ENCODE data around the gene CDKN1A. TPM values are rescaled to one million over a fixed set of nuclear protein-coding genes. Genes with fewer than 3 reads are reported as not detected.

Gene CDKN1A
- total RNA-seq, 1 donor from 2014 or later, result 201 TPM

DNA sequence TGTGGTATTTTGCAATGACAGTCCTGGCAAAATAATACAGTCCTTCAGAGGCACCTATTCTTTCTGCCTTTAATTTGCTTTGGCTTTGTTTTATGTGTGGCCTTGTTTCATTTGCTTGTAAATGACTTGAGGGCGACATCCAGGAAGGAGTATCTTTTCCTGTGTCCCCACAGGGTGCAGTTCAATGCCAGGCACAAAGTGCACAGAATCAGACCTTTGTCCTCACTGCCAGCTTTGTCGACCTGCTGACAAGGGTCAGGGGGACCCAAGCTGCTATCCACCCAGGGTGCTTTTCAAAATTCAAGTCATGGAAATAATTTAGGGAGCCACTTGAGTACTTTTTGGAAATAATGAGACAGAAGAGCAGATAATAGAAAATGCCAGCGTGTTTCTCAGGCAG is 37.0 kb upstream of the CDKN1A start:
- DNase-seq (ENCODE audit: extremely low spot score, unreplicated experiment), result no peak
- Mint-ChIP-seq H3K36me3 (ENCODE audit: unreplicated experiment) (no peaks in the 10 kb centered on the region), H3K9me3 (ENCODE audit: unreplicated experiment) (no peaks in the 10 kb centered on the region), H3K4me3 (ENCODE audit: unreplicated experiment) (no peak overlapping the region), H3K4me1 (ENCODE audit: unreplicated experiment) (peaks cover 21% of the 10 kb centered on the region), H3K27me3 (ENCODE audit: unreplicated experiment) (no peaks in the 10 kb centered on the region), H3K27ac (ENCODE audit: unreplicated experiment) (no peak overlapping the region)
- TF ChIP-seq, protein P1, sequence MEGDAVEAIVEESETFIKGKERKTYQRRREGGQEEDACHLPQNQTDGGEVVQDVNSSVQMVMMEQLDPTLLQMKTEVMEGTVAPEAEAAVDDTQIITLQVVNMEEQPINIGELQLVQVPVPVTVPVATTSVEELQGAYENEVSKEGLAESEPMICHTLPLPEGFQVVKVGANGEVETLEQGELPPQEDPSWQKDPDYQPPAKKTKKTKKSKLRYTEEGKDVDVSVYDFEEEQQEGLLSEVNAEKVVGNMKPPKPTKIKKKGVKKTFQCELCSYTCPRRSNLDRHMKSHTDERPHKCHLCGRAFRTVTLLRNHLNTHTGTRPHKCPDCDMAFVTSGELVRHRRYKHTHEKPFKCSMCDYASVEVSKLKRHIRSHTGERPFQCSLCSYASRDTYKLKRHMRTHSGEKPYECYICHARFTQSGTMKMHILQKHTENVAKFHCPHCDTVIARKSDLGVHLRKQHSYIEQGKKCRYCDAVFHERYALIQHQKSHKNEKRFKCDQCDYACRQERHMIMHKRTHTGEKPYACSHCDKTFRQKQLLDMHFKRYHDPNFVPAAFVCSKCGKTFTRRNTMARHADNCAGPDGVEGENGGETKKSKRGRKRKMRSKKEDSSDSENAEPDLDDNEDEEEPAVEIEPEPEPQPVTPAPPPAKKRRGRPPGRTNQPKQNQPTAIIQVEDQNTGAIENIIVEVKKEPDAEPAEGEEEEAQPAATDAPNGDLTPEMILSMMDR (IDR thresholded peaks at IDR 0.05), result no peak

DNA sequence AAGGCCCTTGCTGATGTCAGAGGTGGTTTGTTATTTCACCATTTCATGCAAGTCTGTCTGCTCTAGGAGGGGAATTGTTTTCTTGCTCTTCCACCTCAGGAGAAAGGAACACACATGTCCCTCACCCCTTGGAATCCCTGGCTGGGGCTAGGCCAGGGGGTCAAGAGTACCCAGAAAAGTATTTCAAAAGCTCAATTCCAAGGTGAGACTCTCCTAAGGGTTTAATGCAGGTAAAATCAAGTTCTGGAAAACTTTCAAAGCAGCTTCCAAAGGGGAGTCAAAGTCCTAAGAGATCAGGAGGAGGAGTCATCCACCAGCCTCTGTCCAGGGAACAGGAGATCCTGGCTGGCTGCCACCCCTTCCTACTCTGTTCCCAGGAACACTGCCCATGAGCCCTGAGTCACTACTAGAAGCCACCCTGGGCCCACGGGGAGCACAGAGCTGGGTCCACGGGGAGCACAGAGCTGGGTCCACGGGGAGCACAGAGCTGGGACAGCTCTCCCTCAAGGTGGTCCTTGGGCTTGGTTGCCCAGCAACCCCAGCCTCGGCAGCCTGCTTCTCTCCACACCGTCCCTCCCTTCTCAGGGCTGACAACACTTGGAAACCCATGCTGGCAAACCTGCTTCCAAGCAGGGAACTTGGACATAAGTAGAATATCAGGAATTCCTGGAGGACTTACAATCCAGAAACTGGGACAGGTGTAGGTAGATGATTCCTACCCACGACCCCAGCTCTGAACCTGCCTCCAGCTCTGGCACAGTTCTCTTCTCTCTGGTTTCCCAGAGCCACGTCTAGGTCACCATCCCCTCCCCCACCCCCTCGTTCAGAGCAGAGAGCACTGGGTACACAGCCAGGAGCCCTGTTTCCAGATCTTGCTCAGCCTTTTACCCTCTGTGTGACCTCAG is 35.3 kb upstream of the CDKN1A start:
- Mint-ChIP-seq H3K4me3 (ENCODE audit: unreplicated experiment) (no peak overlapping the region), H3K4me1 (ENCODE audit: unreplicated experiment) (peaks cover 21% of the 10 kb centered on the region), H3K27me3 (ENCODE audit: unreplicated experiment) (no peaks in the 10 kb centered on the region), H3K36me3 (ENCODE audit: unreplicated experiment) (no peaks in the 10 kb centered on the region), H3K9me3 (ENCODE audit: unreplicated experiment) (no peaks in the 10 kb centered on the region), H3K27ac (ENCODE audit: unreplicated experiment) (no peak overlapping the region)
- TF ChIP-seq, protein P1 (IDR thresholded peaks at IDR 0.05), result no peak
- no peak for DNase-seq (ENCODE audit: extremely low spot score, unreplicated experiment)

DNA sequence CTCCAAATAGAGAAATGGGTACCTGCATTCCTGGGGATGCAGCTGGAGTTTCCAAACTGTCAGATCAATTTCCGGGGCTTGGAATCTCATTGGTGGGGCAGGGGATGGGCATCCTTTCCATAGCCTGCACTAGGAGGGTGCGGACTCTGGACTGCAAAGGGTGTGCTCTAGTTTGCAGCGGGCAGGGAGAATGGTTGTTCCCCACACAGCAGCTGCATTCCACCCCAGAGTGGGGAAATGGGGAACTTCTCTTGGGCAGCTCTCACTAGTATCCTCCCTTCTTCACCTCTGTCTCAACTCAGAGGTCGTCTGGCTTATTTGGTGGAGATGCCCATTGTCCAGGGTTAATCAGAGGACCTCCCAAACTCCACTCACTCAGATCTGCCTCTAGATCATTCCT is 34.5 kb upstream of the CDKN1A start:
- Mint-ChIP-seq H3K9me3 (ENCODE audit: unreplicated experiment) (no peaks in the 10 kb centered on the region), H3K36me3 (ENCODE audit: unreplicated experiment) (no peaks in the 10 kb centered on the region), H3K27me3 (ENCODE audit: unreplicated experiment) (no peaks in the 10 kb centered on the region), H3K4me1 (ENCODE audit: unreplicated experiment) (peaks cover 22% of the 10 kb centered on the region), H3K4me3 (ENCODE audit: unreplicated experiment) (no peak overlapping the region), H3K27ac (ENCODE audit: unreplicated experiment) (no peak overlapping the region)
- no peak for DNase-seq (ENCODE audit: extremely low spot score, unreplicated experiment)
- TF ChIP-seq, protein P1 (IDR thresholded peaks at IDR 0.05), result no peak

DNA sequence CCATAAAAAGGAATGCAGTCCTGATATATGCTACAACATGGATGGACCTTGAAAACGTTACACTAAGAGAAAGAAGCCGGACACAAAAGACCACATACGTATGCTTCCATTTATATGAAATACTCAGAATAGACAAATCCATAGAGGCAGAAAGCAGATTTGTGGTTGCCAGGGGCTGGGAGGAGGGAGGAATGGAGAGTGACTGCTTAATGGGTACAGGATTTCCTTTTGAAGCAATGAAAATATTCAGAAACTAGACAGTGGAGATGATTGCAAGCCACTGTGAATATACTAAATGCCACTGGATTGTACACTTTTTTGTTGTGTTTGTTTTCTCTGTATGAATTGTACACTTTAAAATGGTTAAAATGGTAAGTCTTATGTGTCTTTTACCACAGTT is 29.4 kb upstream of the CDKN1A start:
- TF ChIP-seq, protein P1 (IDR thresholded peaks at IDR 0.05), result no peak
- no peak overlapping the region for H3K4me3 Mint-ChIP-seq (ENCODE audit: unreplicated experiment)
- DNase-seq (ENCODE audit: extremely low spot score, unreplicated experiment), result no peak
- H3K9me3 Mint-ChIP-seq (ENCODE audit: unreplicated experiment), result no peaks in the 10 kb centered on the region
- H3K27ac Mint-ChIP-seq (ENCODE audit: unreplicated experiment), result no peak overlapping the region
- H3K4me1 Mint-ChIP-seq (ENCODE audit: unreplicated experiment), result peaks cover 16% of the 10 kb centered on the region
- no peaks in the 10 kb centered on the region for H3K36me3 Mint-ChIP-seq (ENCODE audit: unreplicated experiment)
- peaks cover 4% of the 10 kb centered on the region for H3K27me3 Mint-ChIP-seq (ENCODE audit: unreplicated experiment)

DNA sequence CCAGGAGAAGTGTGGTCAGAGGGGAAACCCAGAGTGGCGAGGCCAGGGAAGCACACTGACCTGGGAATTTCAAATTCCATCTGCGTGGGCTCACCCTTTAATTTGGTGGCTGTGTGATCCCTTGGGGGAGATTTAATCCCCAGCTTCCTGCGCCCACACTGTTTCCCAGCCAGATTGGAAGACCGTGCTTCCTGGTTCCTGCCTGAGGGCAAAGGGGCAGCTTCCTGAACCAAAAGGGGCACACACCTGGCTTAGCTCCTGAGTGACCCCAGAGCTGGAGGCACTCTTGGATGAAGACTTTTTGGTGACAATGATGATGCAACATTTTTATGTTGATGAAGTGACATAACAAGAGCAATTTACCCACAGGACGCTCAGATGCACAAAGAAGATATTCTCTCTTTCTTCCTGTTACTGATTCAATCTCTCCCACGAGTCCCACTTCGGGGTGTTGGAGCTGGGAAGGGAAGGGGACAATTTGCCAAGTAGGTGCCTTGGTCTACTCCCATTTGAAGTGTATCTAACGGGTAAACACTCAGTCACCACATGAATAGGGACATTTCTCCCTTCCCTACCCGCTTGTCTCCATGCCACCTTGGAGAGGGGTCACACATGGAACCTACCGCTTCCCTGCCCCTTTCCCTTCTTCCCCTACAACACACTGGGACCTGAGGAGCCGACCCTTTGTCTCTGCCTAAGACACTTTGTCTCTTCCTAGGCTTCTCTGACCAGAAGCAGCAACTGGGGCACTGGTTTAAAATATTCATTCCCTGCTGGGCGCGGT is 28.6 kb upstream of the CDKN1A start:
- DNase-seq (ENCODE audit: extremely low spot score, unreplicated experiment), result no peak
- TF ChIP-seq, protein P1 (IDR thresholded peaks at IDR 0.05), result no peak
- Mint-ChIP-seq H3K4me3 (ENCODE audit: unreplicated experiment) (no peak overlapping the region), H3K4me1 (ENCODE audit: unreplicated experiment) (peaks cover 12% of the 10 kb centered on the region), H3K9me3 (ENCODE audit: unreplicated experiment) (no peaks in the 10 kb centered on the region), H3K27me3 (ENCODE audit: unreplicated experiment) (peaks cover 5% of the 10 kb centered on the region), H3K27ac (ENCODE audit: unreplicated experiment) (no peak overlapping the region), H3K36me3 (ENCODE audit: unreplicated experiment) (no peaks in the 10 kb centered on the region)
